Measurements from ENCODE around the gene CDYL.

DNA sequence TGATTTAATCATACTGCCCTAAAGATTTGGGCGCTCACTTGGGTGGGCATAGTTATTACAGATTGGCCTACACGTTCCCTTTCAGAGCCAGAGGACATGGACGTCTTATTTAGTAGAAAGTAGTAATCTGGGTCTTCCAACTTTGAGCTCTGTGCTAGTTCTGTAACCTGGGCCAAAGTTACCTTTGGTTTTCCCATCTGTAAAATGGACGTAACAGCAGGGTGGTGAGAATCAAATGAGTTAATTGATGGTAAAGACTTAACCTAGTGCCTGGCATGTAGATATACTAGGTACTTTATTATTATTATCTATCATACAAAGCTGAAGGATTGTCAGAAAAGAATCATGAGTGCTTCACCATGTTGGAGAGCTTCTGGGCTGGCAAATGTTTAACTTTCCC, 74.8 kb downstream of the CDYL start:
- TF ChIP-seq, protein P1, sequence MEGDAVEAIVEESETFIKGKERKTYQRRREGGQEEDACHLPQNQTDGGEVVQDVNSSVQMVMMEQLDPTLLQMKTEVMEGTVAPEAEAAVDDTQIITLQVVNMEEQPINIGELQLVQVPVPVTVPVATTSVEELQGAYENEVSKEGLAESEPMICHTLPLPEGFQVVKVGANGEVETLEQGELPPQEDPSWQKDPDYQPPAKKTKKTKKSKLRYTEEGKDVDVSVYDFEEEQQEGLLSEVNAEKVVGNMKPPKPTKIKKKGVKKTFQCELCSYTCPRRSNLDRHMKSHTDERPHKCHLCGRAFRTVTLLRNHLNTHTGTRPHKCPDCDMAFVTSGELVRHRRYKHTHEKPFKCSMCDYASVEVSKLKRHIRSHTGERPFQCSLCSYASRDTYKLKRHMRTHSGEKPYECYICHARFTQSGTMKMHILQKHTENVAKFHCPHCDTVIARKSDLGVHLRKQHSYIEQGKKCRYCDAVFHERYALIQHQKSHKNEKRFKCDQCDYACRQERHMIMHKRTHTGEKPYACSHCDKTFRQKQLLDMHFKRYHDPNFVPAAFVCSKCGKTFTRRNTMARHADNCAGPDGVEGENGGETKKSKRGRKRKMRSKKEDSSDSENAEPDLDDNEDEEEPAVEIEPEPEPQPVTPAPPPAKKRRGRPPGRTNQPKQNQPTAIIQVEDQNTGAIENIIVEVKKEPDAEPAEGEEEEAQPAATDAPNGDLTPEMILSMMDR (IDR thresholded peaks at IDR 0.05; ENCODE audit: insufficient read depth, low read length, poor library complexity, severe bottlenecking) = no peak
- no peak for TF ChIP-seq EZH2phosphoT487 (conservative IDR thresholded peaks at IDR 0.05; ENCODE audit: low read length)

Measured in SU-DHL-6 (cell line).